ENCODE measurements around the gene CNIH2. TPM values are rescaled to one million over a fixed set of nuclear protein-coding genes. Genes with fewer than 3 reads are reported as not detected.

Gene CNIH2
- total and polyA plus RNA-seq, 2 experiments from 2014 or later, result 4.3 to 9.2 TPM

DNA sequence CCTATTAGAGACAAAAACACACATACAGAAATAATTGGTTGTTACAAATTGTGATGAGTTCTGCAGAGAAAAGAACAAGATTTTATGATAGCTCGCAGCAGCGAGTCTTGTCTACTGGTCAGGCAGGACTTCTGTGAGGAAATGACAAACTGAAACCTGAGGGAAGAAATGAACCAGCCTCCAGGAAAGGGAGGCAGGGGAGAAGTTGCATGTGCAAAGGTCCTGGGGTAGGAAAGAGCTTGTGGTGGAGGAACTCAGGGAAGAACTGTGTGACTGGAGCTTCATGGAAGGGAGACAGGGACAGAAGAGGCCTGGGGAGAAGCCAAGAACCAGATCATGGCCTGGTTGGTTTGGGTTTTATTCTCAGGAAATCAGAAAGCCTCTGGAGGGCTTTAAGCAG lies 18.8 kb upstream of the CNIH2 start:
- peak overlapping the region; percentile 95 for H3K4me3 ChIP-seq
- H3F3A ChIP-seq (replicated peaks; ENCODE audit: low read depth), result peaks cover 21% of the 10 kb centered on the region
- DNase-seq (ENCODE audit: low spot score) (no peak), ATAC-seq (no peak)
- peak overlapping the region; percentile 91 for H3K4me3 Mint-ChIP-seq
- H4K20me1 ChIP-seq (replicated peaks; ENCODE audit: insufficient read depth), result peaks cover 8% of the 10 kb centered on the region; the same call in 1 of the 2 replicates
- peaks cover 32% of the 10 kb centered on the region for H3K36me3 Mint-ChIP-seq (ENCODE audit: low read depth)
- peaks cover 19% of the 10 kb centered on the region for H3K4me1 ChIP-seq (ENCODE audit: insufficient read depth)
- H3K27me3 ChIP-seq (ENCODE audit: insufficient read depth), result no peaks in the 10 kb centered on the region
- H3K9me2 ChIP-seq (ENCODE audit: insufficient read depth), result no peaks in the 10 kb centered on the region
- H3K27me3 Mint-ChIP-seq (ENCODE audit: insufficient read depth, low read depth, poor library complexity), result peaks cover 17% of the 10 kb centered on the region
- H3K9me3 Mint-ChIP-seq, result no peaks in the 10 kb centered on the region; the same call in 2 of the 3 replicates
- TF ChIP-seq, protein P1, sequence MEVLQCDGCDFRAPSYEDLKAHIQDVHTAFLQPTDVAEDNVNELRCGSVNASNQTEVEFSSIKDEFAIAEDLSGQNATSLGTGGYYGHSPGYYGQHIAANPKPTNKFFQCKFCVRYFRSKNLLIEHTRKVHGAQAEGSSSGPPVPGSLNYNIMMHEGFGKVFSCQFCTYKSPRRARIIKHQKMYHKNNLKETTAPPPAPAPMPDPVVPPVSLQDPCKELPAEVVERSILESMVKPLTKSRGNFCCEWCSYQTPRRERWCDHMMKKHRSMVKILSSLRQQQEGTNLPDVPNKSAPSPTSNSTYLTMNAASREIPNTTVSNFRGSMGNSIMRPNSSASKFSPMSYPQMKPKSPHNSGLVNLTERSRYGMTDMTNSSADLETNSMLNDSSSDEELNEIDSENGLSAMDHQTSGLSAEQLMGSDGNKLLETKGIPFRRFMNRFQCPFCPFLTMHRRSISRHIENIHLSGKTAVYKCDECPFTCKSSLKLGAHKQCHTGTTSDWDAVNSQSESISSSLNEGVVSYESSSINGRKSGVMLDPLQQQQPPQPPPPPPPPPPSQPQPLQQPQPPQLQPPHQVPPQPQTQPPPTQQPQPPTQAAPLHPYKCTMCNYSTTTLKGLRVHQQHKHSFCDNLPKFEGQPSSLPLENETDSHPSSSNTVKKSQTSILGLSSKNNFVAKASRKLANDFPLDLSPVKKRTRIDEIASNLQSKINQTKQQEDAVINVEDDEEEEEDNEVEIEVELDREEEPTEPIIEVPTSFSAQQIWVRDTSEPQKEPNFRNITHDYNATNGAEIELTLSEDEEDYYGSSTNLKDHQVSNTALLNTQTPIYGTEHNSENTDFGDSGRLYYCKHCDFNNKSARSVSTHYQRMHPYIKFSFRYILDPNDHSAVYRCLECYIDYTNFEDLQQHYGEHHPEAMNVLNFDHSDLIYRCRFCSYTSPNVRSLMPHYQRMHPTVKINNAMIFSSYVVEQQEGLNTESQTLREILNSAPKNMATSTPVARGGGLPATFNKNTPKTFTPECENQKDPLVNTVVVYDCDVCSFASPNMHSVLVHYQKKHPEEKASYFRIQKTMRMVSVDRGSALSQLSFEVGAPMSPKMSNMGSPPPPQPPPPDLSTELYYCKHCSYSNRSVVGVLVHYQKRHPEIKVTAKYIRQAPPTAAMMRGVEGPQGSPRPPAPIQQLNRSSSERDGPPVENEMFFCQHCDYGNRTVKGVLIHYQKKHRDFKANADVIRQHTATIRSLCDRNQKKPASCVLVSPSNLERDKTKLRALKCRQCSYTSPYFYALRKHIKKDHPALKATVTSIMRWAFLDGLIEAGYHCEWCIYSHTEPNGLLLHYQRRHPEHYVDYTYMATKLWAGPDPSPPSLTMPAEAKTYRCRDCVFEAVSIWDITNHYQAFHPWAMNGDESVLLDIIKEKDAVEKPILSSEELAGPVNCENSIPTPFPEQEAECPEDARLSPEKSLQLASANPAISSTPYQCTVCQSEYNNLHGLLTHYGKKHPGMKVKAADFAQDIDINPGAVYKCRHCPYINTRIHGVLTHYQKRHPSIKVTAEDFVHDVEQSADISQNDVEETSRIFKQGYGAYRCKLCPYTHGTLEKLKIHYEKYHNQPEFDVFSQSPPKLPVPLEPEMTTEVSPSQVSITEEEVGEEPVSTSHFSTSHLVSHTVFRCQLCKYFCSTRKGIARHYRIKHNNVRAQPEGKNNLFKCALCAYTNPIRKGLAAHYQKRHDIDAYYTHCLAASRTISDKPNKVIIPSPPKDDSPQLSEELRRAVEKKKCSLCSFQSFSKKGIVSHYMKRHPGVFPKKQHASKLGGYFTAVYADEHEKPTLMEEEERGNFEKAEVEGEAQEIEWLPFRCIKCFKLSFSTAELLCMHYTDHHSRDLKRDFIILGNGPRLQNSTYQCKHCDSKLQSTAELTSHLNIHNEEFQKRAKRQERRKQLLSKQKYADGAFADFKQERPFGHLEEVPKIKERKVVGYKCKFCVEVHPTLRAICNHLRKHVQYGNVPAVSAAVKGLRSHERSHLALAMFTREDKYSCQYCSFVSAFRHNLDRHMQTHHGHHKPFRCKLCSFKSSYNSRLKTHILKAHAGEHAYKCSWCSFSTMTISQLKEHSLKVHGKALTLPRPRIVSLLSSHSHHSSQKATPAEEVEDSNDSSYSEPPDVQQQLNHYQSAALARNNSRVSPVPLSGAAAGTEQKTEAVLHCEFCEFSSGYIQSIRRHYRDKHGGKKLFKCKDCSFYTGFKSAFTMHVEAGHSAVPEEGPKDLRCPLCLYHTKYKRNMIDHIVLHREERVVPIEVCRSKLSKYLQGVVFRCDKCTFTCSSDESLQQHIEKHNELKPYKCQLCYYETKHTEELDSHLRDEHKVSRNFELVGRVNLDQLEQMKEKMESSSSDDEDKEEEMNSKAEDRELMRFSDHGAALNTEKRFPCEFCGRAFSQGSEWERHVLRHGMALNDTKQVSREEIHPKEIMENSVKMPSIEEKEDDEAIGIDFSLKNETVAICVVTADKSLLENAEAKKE (CRISPR knock-in tag; IDR thresholded peaks at IDR 0.05), result no peak
- no peak for TF ChIP-seq JUNB (IDR thresholded peaks at IDR 0.05; ENCODE audit: unreplicated experiment)
- TF ChIP-seq, protein P2, sequence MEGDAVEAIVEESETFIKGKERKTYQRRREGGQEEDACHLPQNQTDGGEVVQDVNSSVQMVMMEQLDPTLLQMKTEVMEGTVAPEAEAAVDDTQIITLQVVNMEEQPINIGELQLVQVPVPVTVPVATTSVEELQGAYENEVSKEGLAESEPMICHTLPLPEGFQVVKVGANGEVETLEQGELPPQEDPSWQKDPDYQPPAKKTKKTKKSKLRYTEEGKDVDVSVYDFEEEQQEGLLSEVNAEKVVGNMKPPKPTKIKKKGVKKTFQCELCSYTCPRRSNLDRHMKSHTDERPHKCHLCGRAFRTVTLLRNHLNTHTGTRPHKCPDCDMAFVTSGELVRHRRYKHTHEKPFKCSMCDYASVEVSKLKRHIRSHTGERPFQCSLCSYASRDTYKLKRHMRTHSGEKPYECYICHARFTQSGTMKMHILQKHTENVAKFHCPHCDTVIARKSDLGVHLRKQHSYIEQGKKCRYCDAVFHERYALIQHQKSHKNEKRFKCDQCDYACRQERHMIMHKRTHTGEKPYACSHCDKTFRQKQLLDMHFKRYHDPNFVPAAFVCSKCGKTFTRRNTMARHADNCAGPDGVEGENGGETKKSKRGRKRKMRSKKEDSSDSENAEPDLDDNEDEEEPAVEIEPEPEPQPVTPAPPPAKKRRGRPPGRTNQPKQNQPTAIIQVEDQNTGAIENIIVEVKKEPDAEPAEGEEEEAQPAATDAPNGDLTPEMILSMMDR (conservative IDR thresholded peaks at IDR 0.05; ENCODE audit: low read depth in 2 of 2), result no peak
- TF ChIP-seq EZH2 (IDR thresholded peaks at IDR 0.05; ENCODE audit: low read depth, unreplicated experiment), result no peak
- TF ChIP-seq CREB1 (CRISPR knock-in tag; IDR thresholded peaks at IDR 0.05; ENCODE audit: low read depth), result no peak
- TF ChIP-seq, protein P3, sequence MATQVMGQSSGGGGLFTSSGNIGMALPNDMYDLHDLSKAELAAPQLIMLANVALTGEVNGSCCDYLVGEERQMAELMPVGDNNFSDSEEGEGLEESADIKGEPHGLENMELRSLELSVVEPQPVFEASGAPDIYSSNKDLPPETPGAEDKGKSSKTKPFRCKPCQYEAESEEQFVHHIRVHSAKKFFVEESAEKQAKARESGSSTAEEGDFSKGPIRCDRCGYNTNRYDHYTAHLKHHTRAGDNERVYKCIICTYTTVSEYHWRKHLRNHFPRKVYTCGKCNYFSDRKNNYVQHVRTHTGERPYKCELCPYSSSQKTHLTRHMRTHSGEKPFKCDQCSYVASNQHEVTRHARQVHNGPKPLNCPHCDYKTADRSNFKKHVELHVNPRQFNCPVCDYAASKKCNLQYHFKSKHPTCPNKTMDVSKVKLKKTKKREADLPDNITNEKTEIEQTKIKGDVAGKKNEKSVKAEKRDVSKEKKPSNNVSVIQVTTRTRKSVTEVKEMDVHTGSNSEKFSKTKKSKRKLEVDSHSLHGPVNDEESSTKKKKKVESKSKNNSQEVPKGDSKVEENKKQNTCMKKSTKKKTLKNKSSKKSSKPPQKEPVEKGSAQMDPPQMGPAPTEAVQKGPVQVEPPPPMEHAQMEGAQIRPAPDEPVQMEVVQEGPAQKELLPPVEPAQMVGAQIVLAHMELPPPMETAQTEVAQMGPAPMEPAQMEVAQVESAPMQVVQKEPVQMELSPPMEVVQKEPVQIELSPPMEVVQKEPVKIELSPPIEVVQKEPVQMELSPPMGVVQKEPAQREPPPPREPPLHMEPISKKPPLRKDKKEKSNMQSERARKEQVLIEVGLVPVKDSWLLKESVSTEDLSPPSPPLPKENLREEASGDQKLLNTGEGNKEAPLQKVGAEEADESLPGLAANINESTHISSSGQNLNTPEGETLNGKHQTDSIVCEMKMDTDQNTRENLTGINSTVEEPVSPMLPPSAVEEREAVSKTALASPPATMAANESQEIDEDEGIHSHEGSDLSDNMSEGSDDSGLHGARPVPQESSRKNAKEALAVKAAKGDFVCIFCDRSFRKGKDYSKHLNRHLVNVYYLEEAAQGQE (IDR thresholded peaks at IDR 0.05; ENCODE audit: unreplicated experiment), result no peak
- TF ChIP-seq ZNF331 (CRISPR knock-in tag; IDR thresholded peaks at IDR 0.05; ENCODE audit: low read depth), result no peak
- TF ChIP-seq POLR2AphosphoS5 (IDR thresholded peaks at IDR 0.05; ENCODE audit: low read depth), result no peak
- TF ChIP-seq ZNF114 (CRISPR knock-in tag; IDR thresholded peaks at IDR 0.05), result no peak
- TF ChIP-seq, protein P4, sequence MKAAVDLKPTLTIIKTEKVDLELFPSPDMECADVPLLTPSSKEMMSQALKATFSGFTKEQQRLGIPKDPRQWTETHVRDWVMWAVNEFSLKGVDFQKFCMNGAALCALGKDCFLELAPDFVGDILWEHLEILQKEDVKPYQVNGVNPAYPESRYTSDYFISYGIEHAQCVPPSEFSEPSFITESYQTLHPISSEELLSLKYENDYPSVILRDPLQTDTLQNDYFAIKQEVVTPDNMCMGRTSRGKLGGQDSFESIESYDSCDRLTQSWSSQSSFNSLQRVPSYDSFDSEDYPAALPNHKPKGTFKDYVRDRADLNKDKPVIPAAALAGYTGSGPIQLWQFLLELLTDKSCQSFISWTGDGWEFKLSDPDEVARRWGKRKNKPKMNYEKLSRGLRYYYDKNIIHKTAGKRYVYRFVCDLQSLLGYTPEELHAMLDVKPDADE (IDR thresholded peaks at IDR 0.05), result no peak
- no peak for TF ChIP-seq STAT1 (IDR thresholded peaks at IDR 0.05; ENCODE audit: unreplicated experiment)
- no peak for TF ChIP-seq NANOG (IDR thresholded peaks at IDR 0.05; ENCODE audit: borderline replicate concordance)
- TF ChIP-seq EZH2phosphoT487 (IDR thresholded peaks at IDR 0.05; ENCODE audit: unreplicated experiment), result no peak
- no peak overlapping the region for H2AFZ ChIP-seq
- peaks cover 14% of the 10 kb centered on the region for H3K4me1 Mint-ChIP-seq
- H3K79me2 ChIP-seq (replicated peaks; ENCODE audit: insufficient read depth), result peaks cover 11% of the 10 kb centered on the region; the same call in 1 of the 2 replicates
- 0 out of 2 replicates have a peak, but pooled peaks cover 9% of the 10 kb centered on the region for H3K36me3 ChIP-seq (ENCODE audit: insufficient read depth)
- H3K4me2 ChIP-seq, result peak overlapping the region; percentile 92
- H3K27ac Mint-ChIP-seq, result no peak overlapping the region
- H3K27ac ChIP-seq (ENCODE audit: low read depth), result no peak overlapping the region

All from GM23338 (cell line).